ENCODE data around the gene TPM1. TPM values are rescaled to one million over a fixed set of nuclear protein-coding genes. Genes with fewer than 3 reads are reported as not detected.

TPM1 gene
- total RNA-seq, 2 donors from 2014 or later = 564 to 629 TPM

DNA sequence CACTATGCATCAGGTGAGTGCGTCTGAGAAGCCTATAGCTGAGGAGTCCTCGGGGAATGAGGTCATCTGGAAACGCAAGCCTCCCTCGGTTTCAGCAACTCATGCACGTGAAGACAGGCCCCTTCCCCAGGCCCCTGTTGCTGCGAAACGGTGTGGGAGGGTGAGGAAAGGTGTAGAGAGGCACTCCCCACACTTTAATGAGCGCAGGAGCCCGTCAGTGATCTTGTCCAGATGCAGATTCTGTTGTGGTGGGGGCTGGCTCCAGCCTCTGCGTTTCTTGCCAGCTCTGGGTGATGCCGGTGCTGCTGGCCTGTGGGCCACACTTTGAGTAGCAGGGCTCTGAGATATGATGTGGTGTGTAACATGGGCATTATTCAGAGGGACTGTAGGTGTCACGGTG is 40.5 kb downstream of the TPM1 start:
- H3K9me3 ChIP-seq = no peaks in the 10 kb centered on the region
- TF ChIP-seq POLR2AphosphoS5 (IDR thresholded peaks at IDR 0.05) (no peak), POLR2A (IDR thresholded peaks at IDR 0.05) (no peak)
- TF ChIP-seq, protein P1, sequence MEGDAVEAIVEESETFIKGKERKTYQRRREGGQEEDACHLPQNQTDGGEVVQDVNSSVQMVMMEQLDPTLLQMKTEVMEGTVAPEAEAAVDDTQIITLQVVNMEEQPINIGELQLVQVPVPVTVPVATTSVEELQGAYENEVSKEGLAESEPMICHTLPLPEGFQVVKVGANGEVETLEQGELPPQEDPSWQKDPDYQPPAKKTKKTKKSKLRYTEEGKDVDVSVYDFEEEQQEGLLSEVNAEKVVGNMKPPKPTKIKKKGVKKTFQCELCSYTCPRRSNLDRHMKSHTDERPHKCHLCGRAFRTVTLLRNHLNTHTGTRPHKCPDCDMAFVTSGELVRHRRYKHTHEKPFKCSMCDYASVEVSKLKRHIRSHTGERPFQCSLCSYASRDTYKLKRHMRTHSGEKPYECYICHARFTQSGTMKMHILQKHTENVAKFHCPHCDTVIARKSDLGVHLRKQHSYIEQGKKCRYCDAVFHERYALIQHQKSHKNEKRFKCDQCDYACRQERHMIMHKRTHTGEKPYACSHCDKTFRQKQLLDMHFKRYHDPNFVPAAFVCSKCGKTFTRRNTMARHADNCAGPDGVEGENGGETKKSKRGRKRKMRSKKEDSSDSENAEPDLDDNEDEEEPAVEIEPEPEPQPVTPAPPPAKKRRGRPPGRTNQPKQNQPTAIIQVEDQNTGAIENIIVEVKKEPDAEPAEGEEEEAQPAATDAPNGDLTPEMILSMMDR (IDR thresholded peaks at IDR 0.05) = no peak
- no peak overlapping the region for H3K27ac ChIP-seq
- no peak overlapping the region for H3K4me3 ChIP-seq
- intact Hi-C loops (cut with DNase I) = no loop called here
- DNase-seq (ENCODE audit: low spot score) = no peak
- H3K36me3 ChIP-seq = no peaks in the 10 kb centered on the region
- H3K27me3 ChIP-seq (replicated peaks; ENCODE audit: insufficient read depth) = no peaks in the 10 kb centered on the region
- 80% methylated on average over 12 of the region's 12 CpGs for whole genome bisulfite sequencing
- no peaks in the 10 kb centered on the region for H3K4me1 ChIP-seq (replicated peaks)

DNA sequence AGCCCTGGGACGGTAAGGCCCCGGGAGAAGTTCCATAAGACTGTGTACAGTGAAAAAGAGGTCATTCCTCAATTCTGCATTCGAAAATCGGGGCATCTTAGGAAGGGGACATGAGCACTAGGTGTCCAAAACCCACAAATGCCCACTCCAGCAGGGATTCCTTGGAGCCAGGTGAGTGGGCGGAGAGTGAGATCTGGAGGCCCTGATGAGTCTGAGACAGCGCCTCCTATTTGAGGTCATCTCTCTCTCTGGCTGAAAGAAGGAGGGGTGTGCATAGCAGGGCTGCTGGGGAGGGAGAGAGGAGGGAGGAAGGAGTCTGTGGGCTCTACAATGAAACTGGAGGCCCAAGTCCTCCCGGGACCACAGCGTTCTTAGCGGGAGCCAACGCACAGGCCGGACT is 41.0 kb downstream of the TPM1 start:
- no peaks in the 10 kb centered on the region for H3K27me3 ChIP-seq (replicated peaks; ENCODE audit: insufficient read depth)
- WGBS = 93% methylated on average over 11 of the region's 11 CpGs
- no peak overlapping the region for H3K27ac ChIP-seq
- TF ChIP-seq, protein P1 (IDR thresholded peaks at IDR 0.05) = no peak
- DNase-seq (ENCODE audit: low spot score) = no peak
- H3K36me3 ChIP-seq = no peaks in the 10 kb centered on the region
- no peak overlapping the region for H3K4me3 ChIP-seq
- H3K9me3 ChIP-seq = no peaks in the 10 kb centered on the region
- H3K4me1 ChIP-seq (replicated peaks) = no peaks in the 10 kb centered on the region
- intact Hi-C loops (cut with DNase I) = no loop called here

DNA sequence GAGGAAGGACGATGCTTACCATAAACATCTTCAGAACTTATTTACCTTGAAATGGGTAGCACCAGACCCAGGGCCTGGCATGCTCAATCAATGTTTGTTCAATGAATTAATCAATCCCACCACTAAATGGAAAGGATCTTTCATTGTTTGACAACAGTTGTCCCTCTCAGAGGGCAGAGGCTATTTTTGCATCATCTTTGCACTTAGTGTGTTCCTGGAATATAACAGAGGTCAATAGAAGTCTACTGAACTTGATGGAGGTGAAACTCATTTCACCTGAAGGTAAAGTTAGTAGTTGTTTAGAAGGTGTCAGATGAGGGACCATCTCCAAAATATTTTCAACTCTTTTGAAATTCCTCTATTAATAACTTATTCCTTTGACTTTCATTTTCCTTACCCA is 42.3 kb downstream of the TPM1 start:
- intact Hi-C loops (cut with DNase I) = no loop called here

DNA sequence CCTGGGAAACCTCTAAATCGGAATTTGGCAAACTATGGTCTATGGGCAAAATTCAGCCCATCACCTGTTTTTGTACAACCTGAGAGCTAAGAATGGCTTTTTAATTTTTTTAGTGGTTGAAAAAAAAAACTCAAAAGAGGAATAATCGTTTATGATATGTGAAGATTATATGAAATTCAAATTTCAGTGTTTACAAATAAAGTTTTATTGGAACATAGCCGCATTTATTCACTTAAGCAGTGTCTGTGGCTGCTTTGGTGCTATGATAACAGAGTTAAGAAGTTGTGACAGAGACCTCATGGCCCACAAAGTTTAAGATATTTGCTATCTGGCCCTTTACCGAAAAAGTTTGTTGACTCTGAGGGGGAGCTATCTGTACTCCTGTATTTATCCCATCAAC is 42.7 kb downstream of the TPM1 start:
- Histone ChIP-seq H3K4me3 (no peak overlapping the region), H3K27ac (no peak overlapping the region), H3K9me3 (no peaks in the 10 kb centered on the region), H3K36me3 (no peaks in the 10 kb centered on the region), H3K27me3 (replicated peaks; ENCODE audit: insufficient read depth) (no peaks in the 10 kb centered on the region), H3K4me1 (replicated peaks) (no peaks in the 10 kb centered on the region)
- WGBS = 79% methylated on average over 4 of the region's 4 CpGs
- no peak for DNase-seq (ENCODE audit: low spot score)
- TF ChIP-seq, protein P1 (IDR thresholded peaks at IDR 0.05) = no peak
- TF ChIP-seq POLR2AphosphoS5 (IDR thresholded peaks at IDR 0.05) = no peak
- no peak for TF ChIP-seq POLR2A (IDR thresholded peaks at IDR 0.05)
- intact Hi-C loops (cut with DNase I) = no loop called here

More for the DNA sequence above, 42.3 kb downstream of the TPM1 start:
- Histone ChIP-seq H3K27ac (no peak overlapping the region), H3K36me3 (no peaks in the 10 kb centered on the region), H3K4me1 (replicated peaks) (no peaks in the 10 kb centered on the region), H3K4me3 (no peak overlapping the region), H3K9me3 (no peaks in the 10 kb centered on the region), H3K27me3 (replicated peaks; ENCODE audit: insufficient read depth) (no peaks in the 10 kb centered on the region)
- no peak for DNase-seq (ENCODE audit: low spot score)
- WGBS = 86% methylated on average over 1 of the region's 1 CpG
- TF ChIP-seq POLR2A (IDR thresholded peaks at IDR 0.05) (no peak), POLR2AphosphoS5 (IDR thresholded peaks at IDR 0.05) (no peak)
- TF ChIP-seq, protein P1 (IDR thresholded peaks at IDR 0.05) = no peak

DNA sequence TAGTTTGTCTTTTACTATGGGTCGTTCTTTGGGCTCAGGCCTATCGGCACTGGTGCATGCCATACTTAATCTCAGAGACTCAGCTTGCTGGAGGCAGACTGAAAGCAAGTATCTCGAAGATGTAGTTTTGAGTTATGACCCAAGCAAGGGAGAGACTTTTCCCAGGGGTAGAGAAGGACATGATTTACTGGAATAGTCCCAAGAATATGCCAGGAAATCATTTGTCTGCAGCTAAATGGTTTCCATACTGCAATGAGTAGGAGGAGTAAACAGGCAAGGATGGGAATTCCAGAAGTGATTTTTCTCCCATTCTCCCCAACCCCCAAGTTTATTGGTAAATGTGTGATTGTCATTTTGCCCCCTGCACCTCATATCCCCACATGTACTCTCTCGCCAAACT is 43.7 kb downstream of the TPM1 start:
- TF ChIP-seq POLR2A (IDR thresholded peaks at IDR 0.05) = no peak
- TF ChIP-seq POLR2AphosphoS5 (IDR thresholded peaks at IDR 0.05) = no peak
- TF ChIP-seq, protein P1 (IDR thresholded peaks at IDR 0.05) = no peak
- H3K27ac ChIP-seq = no peak overlapping the region
- H3K4me1 ChIP-seq (replicated peaks) = no peaks in the 10 kb centered on the region
- 88% methylated on average over 4 of the region's 4 CpGs for WGBS
- H3K9me3 ChIP-seq = no peaks in the 10 kb centered on the region
- no peak for DNase-seq (ENCODE audit: low spot score)
- no peak overlapping the region for H3K4me3 ChIP-seq
- H3K36me3 ChIP-seq = no peaks in the 10 kb centered on the region
- intact Hi-C loops (cut with DNase I) = no loop called here
- no peaks in the 10 kb centered on the region for H3K27me3 ChIP-seq (replicated peaks; ENCODE audit: insufficient read depth)

Measured in prostate gland (tissue), 2 donors.